Activated CD4-positive, alpha-beta T cell treated with anti-CD3 and anti-CD28 coated beads, Interleukin-2, Interleukin-6, amounts not matched to agents 100 ng/mL and 50 ng/mL, durations not matched to agents 16 hours and 8 hours (primary cell): ENCODE data around the gene ITIH5.

Experiments
- DNase-seq: peaks from one replicate; pipeline ENCODE4 v3.0.0-alpha.2; 2020

The ITIH5 gene

GRCh38 chr10:7625009-7625408 lies 41.8 kb downstream of the ITIH5 start:
- DNase-seq, result no peak

- no peak for DNase-seq
Observed at GRCh38 chr10:7622969-7623368, 43.8 kb downstream of the ITIH5 start.

- no peak for DNase-seq
Observed at GRCh38 chr10:7618461-7618860, 48.3 kb downstream of the ITIH5 start.

GRCh38 chr10:7611909-7612308 lies 54.9 kb downstream of the ITIH5 start:
- DNase-seq, result no peak

GRCh38 chr10:7610651-7611389 lies 55.9 kb downstream of the ITIH5 start:
- no peak for DNase-seq

GRCh38 chr10:7610026-7610425 lies 56.7 kb downstream of the ITIH5 start:
- DNase-seq, result no peak

GRCh38 chr10:7609556-7609955 lies 57.2 kb downstream of the ITIH5 start:
- DNase-seq, result no peak

GRCh38 chr10:7608001-7608400 lies 58.8 kb downstream of the ITIH5 start:
- no peak for DNase-seq

- DNase-seq, result no peak
Observed at GRCh38 chr10:7606951-7607404, 59.8 kb downstream of the ITIH5 start.

- no peak for DNase-seq
Observed at GRCh38 chr10:7605565-7606295, 61.0 kb downstream of the ITIH5 start.

- no peak for DNase-seq
Observed at GRCh38 chr10:7601023-7601656, 65.6 kb downstream of the ITIH5 start.

- no peak for DNase-seq
Observed at GRCh38 chr10:7598771-7599170, 68.0 kb downstream of the ITIH5 start.

GRCh38 chr10:7596356-7596755 lies 70.4 kb downstream of the ITIH5 start:
- no peak for DNase-seq

GRCh38 chr10:7593905-7594304 lies 72.9 kb downstream of the ITIH5 start:
- no peak for DNase-seq

- no peak for DNase-seq
Observed at GRCh38 chr10:7593063-7593462, 73.7 kb downstream of the ITIH5 start.

- DNase-seq, result no peak
Observed at GRCh38 chr10:7592627-7593026, 74.1 kb downstream of the ITIH5 start.

- DNase-seq, result no peak
Observed at GRCh38 chr10:7590271-7590670, 76.5 kb downstream of the ITIH5 start.

- no peak for DNase-seq
Observed at GRCh38 chr10:7589748-7590147, 77.0 kb downstream of the ITIH5 start.

- DNase-seq, result no peak
Observed at GRCh38 chr10:7587865-7588188, 78.9 kb downstream of the ITIH5 start.

- DNase-seq, result no peak
Observed at GRCh38 chr10:7587168-7587864, 79.5 kb downstream of the ITIH5 start.

GRCh38 chr10:7585228-7585627 lies 81.5 kb downstream of the ITIH5 start:
- DNase-seq, result no peak

GRCh38 chr10:7583626-7584025 lies 83.1 kb downstream of the ITIH5 start:
- DNase-seq, result no peak

GRCh38 chr10:7580520-7580919 lies 86.2 kb downstream of the ITIH5 start:
- DNase-seq, result no peak

- DNase-seq, result no peak
Observed at GRCh38 chr10:7579681-7580080, 87.1 kb downstream of the ITIH5 start.
